A673 (cell line): Measurements from ENCODE around the gene CD1E.

Experiments
- CTCF ChIP-seq: fragments of 300-800, 200-600 bp; sonication (generic); conservative IDR thresholded peaks from 2 replicates; pipeline ENCODE4 v1.5.1; 2017; ENCODE audit warnings: low read depth, mild to moderate bottlenecking, antibody characterized with exemption, low read length, moderate library complexity, mixed read lengths
- EZH2 ChIP-seq: fragments of 200-600 bp; sonication (generic); IDR thresholded peaks from 2 replicates; pipeline ENCODE4 v1.6.1; 2017; ENCODE audit warnings: borderline replicate concordance, low read depth, mild to moderate bottlenecking, mixed read lengths, antibody characterized with exemption, low read length; ENCODE audit not compliant: poor library complexity, severe bottlenecking

DNA sequence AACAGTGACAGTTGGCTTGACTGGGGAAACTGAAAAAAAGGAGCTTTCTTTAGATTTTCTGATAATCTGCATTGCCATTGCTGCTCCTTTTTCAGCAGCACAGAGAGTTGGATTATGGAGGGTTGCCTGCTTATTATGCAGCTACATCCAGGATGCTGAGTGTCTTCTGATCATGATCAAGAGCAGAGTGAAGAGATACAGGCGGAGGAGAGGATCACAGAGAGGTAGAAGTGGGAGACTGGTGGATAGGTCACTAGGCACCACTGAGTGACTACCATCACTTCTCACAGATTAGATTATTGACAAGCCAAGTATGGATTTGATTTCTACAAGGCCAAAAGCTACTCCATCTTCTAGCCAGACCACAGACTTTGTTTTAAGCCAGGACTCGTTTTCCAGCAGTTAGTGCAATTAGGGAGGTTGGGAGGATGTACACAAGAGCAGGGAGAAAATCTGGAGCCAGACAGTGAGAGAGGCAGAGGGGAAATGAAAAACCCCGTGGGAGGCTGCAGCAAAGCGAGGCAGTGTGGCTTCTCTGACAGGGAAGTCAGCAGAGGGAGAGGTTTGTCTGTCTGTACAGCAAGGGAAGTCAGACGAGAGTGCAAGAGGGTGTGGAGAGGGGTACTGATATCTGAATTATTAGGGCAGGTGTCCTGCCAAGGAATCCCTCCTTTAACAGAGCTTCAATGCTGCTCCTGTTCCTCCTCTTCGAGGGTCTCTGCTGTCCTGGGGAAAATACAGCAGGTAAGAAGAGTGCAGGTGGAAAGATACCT lies at the start of gene CD1E:
- TF ChIP-seq CTCF: no peak
- TF ChIP-seq EZH2: no peak
